ENCODE data around the gene UQCR11.

UQCR11 gene

GRCh38 chr19:1618157-1619093 is 13.2 kb upstream of the UQCR11 start:
- TF ChIP-seq CTCF (conservative IDR thresholded peaks at IDR 0.05): peak; percentile 71
- no peak overlapping the region for H3K27ac ChIP-seq

- H3K27ac ChIP-seq: no peak overlapping the region
- no peak for TF ChIP-seq CTCF (conservative IDR thresholded peaks at IDR 0.05)
These were observed 11.6 kb upstream of the UQCR11 start for GRCh38 chr19:1616875-1617274.

GRCh38 chr19:1616396-1616795 is 11.1 kb upstream of the UQCR11 start:
- no peak overlapping the region for H3K27ac ChIP-seq
- no peak for TF ChIP-seq CTCF (conservative IDR thresholded peaks at IDR 0.05)

- no peak overlapping the region for H3K27ac ChIP-seq
- no peak for TF ChIP-seq CTCF (conservative IDR thresholded peaks at IDR 0.05)
These were observed 10.0 kb upstream of the UQCR11 start for GRCh38 chr19:1615156-1615765.

GRCh38 chr19:1613808-1614570 is 8.7 kb upstream of the UQCR11 start:
- no peak overlapping the region for H3K27ac ChIP-seq
- no peak for TF ChIP-seq CTCF (conservative IDR thresholded peaks at IDR 0.05)

GRCh38 chr19:1613146-1613545 is 7.9 kb upstream of the UQCR11 start:
- no peak for TF ChIP-seq CTCF (conservative IDR thresholded peaks at IDR 0.05)
- no peak overlapping the region for H3K27ac ChIP-seq

Data from VCaP (cell line).